22Rv1 (cell line): ENCODE results near the gene CAMSAP1.

Experiments used
- CTCF ChIP-seq: fragments of 450-650 bp; IDR thresholded peaks from 2 replicates; pipeline ENCODE4 v1.5.1; 2017; ENCODE audit warnings: mild to moderate bottlenecking
- ZFX ChIP-seq: fragments of 450-650 bp; IDR thresholded peaks from 2 replicates; pipeline ENCODE4 v1.6.1; 2017; ENCODE audit warnings: antibody characterized with exemption, borderline replicate concordance

GRCh38 chr9:135823036-135823435 is 84.3 kb downstream of the CAMSAP1 start:
- TF ChIP-seq CTCF (no peak), ZFX (no peak)
